K562 (cell line): ENCODE measurements around the gene PIANP. TPM values are rescaled to one million over a fixed set of nuclear protein-coding genes. Genes with fewer than 3 reads are reported as not detected.
A peak's percentile ranks its signal among the peaks of the same experiment; 100 is the strongest.

Experiments used
- ARID3A ChIP-seq: IDR thresholded peaks from 2 replicates; pipeline ENCODE4 v1.6.1; 2012; ENCODE audit warnings: low read depth, low read length, improper control_type of control experiment, borderline replicate concordance
- ATF2 ChIP-seq: sonication (generic); formaldehyde crosslinking; IDR thresholded peaks from 2 replicates; pipeline ENCODE4 v1.8.1; 2022; ENCODE audit warnings: missing genetic modification reagents
- ATF3 ChIP-seq, 2 experiments: fragments of 450-650 bp in 1 of 2; sonication (generic) in 1 of 2; formaldehyde crosslinking in 1 of 2; IDR thresholded peaks in 1 of 2; conservative IDR thresholded peaks in 1 of 2; 2 replicates each; pipeline versions ENCODE4 v1.6.1 to v1.8.1; 2016 to 2023; ENCODE audit warnings: mild to moderate bottlenecking in 2 of 2, moderate library complexity in 2 of 2, inconsistent platforms in 1 of 2, missing genetic modification reagents in 1 of 2
- E2F8 ChIP-seq: fragments of 450-650 bp; IDR thresholded peaks from 2 replicates; pipeline ENCODE4 v1.7.1; 2018; ENCODE audit warnings: mild to moderate bottlenecking, low read depth; ENCODE audit not compliant: partially characterized antibody
- NFE2 ChIP-seq: IDR thresholded peaks from 2 replicates; pipeline ENCODE4 v1.6.1; 2014; ENCODE audit warnings: antibody characterized with exemption, low read depth
- PHB ChIP-seq: fragments of 250-450 bp; sonication (Bioruptor Pico); IDR thresholded peaks from 2 replicates; pipeline ENCODE4 v1.5.0; 2021
- SMARCC2 ChIP-seq: fragments of 450-650 bp; IDR thresholded peaks from 2 replicates; pipeline ENCODE4 v1.6.1; 2017; ENCODE audit warnings: antibody characterized with exemption, moderate library complexity, mild to moderate bottlenecking, low read depth
- TAL1 ChIP-seq: fragments of 450-650 bp; IDR thresholded peaks from 2 replicates; pipeline ENCODE4 v1.6.1; 2016; ENCODE audit warnings: mild to moderate bottlenecking
- TFAP4 ChIP-seq: sonication (generic); formaldehyde crosslinking; IDR thresholded peaks from 2 replicates; pipeline ENCODE4 v1.8.0; 2022; ENCODE audit warnings: missing genetic modification reagents, mild to moderate bottlenecking, moderate library complexity, borderline replicate concordance
- TFE3 ChIP-seq: fragments of 450-650 bp; formaldehyde crosslinking; IDR thresholded peaks from 2 replicates; pipeline ENCODE4 v1.4.0; 2020; ENCODE audit warnings: mild to moderate bottlenecking, mixed read lengths
- XRCC3 ChIP-seq: fragments of 450-650 bp; IDR thresholded peaks from 2 replicates; pipeline ENCODE4 v1.6.1; 2017; ENCODE audit warnings: mild to moderate bottlenecking, moderate library complexity
- ZNF133 ChIP-seq: fragments of 250-450 bp; sonication (Bioruptor Pico); IDR thresholded peaks from 2 replicates; pipeline ENCODE4 v1.4.0; 2020; ENCODE audit warnings: mild to moderate bottlenecking
- ZNF398 ChIP-seq: fragments of 250-450 bp; sonication (Bioruptor Pico); IDR thresholded peaks from 2 replicates; pipeline ENCODE4 v1.8.0; 2021; ENCODE audit warnings: moderate library complexity, mild to moderate bottlenecking, inconsistent platforms
- ZNF551 ChIP-seq: fragments of 250-450 bp; sonication (Bioruptor Pico); IDR thresholded peaks from 2 replicates; pipeline ENCODE4 v1.5.0; 2021; ENCODE audit warnings: mild to moderate bottlenecking, moderate library complexity
- polyA plus RNA-seq, 8 experiments: library from polyadenylated mRNA; depleted of rRNA in 4 of 8; stranded (reverse) in 5 of 8; unstranded in 3 of 8; fragments of >200 nt; fragmentation: Nextera tagmentation in 2 of 8; fragmentation: Illumina TruSeq in 1 of 8; extraction: Ambion mirVana in 2 of 8; extraction: Trizol in 1 of 8; gene quantifications; 2 replicates each; pipeline versions ENCODE4 v1.2.1 to v1.2.3, GENCODE V29; 2011 to 2014; ENCODE audit warnings: inconsistent platforms in 1 of 8, missing spikeins in 1 of 8
- total RNA-seq, 7 experiments: library from RNA; depleted of rRNA in 6 of 7; stranded (reverse); fragments of >200 nt in 6 of 7; fragmentation: Illumina TruSeq in 2 of 7; extraction: Trizol in 2 of 7; gene quantifications; 2 replicates each; pipeline versions ENCODE4 v1.2.1 to v1.2.3, GENCODE V29; 2011 to 2021; ENCODE audit warnings: low replicate concordance in 1 of 7

The PIANP gene
- total and polyA plus RNA-seq, 9 of the 15 experiments (the other 6 are each of a cell fraction or from before 2014, with no cell fraction given): 0.07 TPM; not detected in 8

GRCh38 chr12:6723607-6724408, 23.2 kb upstream of the PIANP start, which contains the start of gene COPS7A (continued):
- TF ChIP-seq ZNF398 (CRISPR knock-in tag): no peak
- peak; percentile 100 for TF ChIP-seq TFAP4 (CRISPR knock-in tag)
- peak; percentile 98 for TF ChIP-seq TFE3 (CRISPR knock-in tag)
- no peak for TF ChIP-seq XRCC3
- peak; percentile 88 for TF ChIP-seq E2F8
- TF ChIP-seq NFE2: no peak; the same call in 1 of the 2 replicates
- TF ChIP-seq PHB (CRISPR knock-in tag): no peak
- TF ChIP-seq ATF3 (IDR thresholded peaks at IDR 0.05): peak; percentile 17; the same call in 1 of the 2 replicates
- no peak for TF ChIP-seq ATF3 (CRISPR knock-in tag; conservative IDR thresholded peaks at IDR 0.05)
- TF ChIP-seq ZNF133 (CRISPR knock-in tag): no peak
- TF ChIP-seq ZNF551 (CRISPR knock-in tag): no peak
- TF ChIP-seq ATF2 (CRISPR knock-in tag): no peak
- TF ChIP-seq SMARCC2: no peak
- TF ChIP-seq TAL1: no peak; the same call in 1 of the 2 replicates
- TF ChIP-seq ARID3A: no peak
